K562 (cell line): ENCODE results near the gene PARD3B. TPM values are rescaled to one million over a fixed set of nuclear protein-coding genes. Genes with fewer than 3 reads are reported as not detected.

Source experiments
- ATAC-seq: fragments of 200-7000 bp; cut with Tn5 transposase; 3 replicates; pipeline ENCODE4 v1.9.1; 2020; ENCODE audit warnings: moderate library complexity
- BruUV-seq: library from RNA; stranded (reverse); fragments of 400-500 nt; replicated peaks from 2 replicates; lab custom pipeline; 2021; lab: Mats Ljungman, UMichigan
- CTCF ChIA-PET: fragments of 300-600 bp; formaldehyde crosslinking; extraction: SDS; loops from one replicate; lab custom pipeline; 2021; ENCODE audit warnings: low intra/inter-chr PET ratio; lab: Yijun Ruan, JAX
- POLR2A ChIA-PET: fragments of 300-600, 350-650 bp; sonication (Branson Sonifier 250); formaldehyde crosslinking; extraction: SDS; loops from one replicate; lab custom pipeline; 2021; ENCODE audit warnings: antibody characterized with exemption, inconsistent platforms; lab: Yijun Ruan, JAX
- DNase-seq, 4 experiments: peaks; one replicate each; pipeline versions ENCODE4 v3.0.0 to v3.0.0-alpha.2; 2011 to 2018; ENCODE audit warnings: low spot score in 3 of 4, mixed read lengths in 3 of 4; ENCODE audit errors: extremely low read depth in 1 of 4
- FAIRE-seq: peaks from 2 replicates; lab custom pipeline; 2011; peaks lifted over from hg19 to GRCh38; lab: Jason Lieb, UNC
- H2AFZ ChIP-seq: 2 replicates; pipeline ENCODE4 v1.6.0; 2011; ENCODE audit warnings: low read depth, low read length, control low read depth, inconsistent platforms
- H3K27ac ChIP-seq: fragments of 200-600 bp; 3 replicates; pipeline ENCODE4 v1.8.0; 2011; ENCODE audit warnings: low read depth, mild to moderate bottlenecking, control low read depth, inconsistent platforms, low read length, moderate library complexity, mixed read lengths; ENCODE audit errors: extremely low read depth
- H3K27me3 ChIP-seq, 2 experiments: fragments of 300-600 bp in 1 of 2; 2 replicates in 1 of 2; 3 replicates in 1 of 2; pipeline versions ENCODE4 v1.6.0 to v1.8.0; 2011; ENCODE audit warnings: inconsistent platforms in 2 of 2, low read length in 2 of 2, mild to moderate bottlenecking in 1 of 2, mixed read lengths in 1 of 2, moderate library complexity in 1 of 2; ENCODE audit not compliant: control insufficient read depth in 2 of 2, insufficient read depth in 2 of 2
- H3K36me3 ChIP-seq: fragments of 300-600 bp; 3 replicates; pipeline ENCODE4 v1.8.0; 2011; ENCODE audit warnings: mild to moderate bottlenecking, low read length, inconsistent platforms; ENCODE audit not compliant: control insufficient read depth, insufficient read depth
- H3K4me1 ChIP-seq, 2 experiments: fragments of 200-600 bp in 1 of 2; replicated peaks in 1 of 2; 2 replicates in 1 of 2; 3 replicates in 1 of 2; pipeline versions ENCODE4 v1.5.1 to v1.8.0; 2011; ENCODE audit warnings: inconsistent platforms in 2 of 2, low read length in 2 of 2, mild to moderate bottlenecking in 1 of 2, mixed read lengths in 1 of 2, moderate library complexity in 1 of 2; ENCODE audit not compliant: control insufficient read depth in 2 of 2, insufficient read depth in 2 of 2
- H3K4me2 ChIP-seq: 2 replicates; pipeline ENCODE4 v1.6.1; 2011; ENCODE audit warnings: low read length, control low read depth, inconsistent platforms, mixed read lengths; ENCODE audit not compliant: insufficient read depth
- H3K4me3 ChIP-seq: fragments of 200-600 bp; sonication (generic), shearing (Covaris generic); 2 replicates; pipeline ENCODE4 v1.5.1; 2016; ENCODE audit warnings: control low read depth, inconsistent platforms
- H3K79me2 ChIP-seq: fragments of 200-600 bp; 3 replicates; pipeline ENCODE4 v1.8.0; 2011; ENCODE audit warnings: low read length, inconsistent platforms; ENCODE audit not compliant: control insufficient read depth, insufficient read depth
- H3K9ac ChIP-seq, 2 experiments: 2 replicates each; pipeline versions ENCODE4 v1.6.0 to v1.6.1; 2011; ENCODE audit warnings: low read depth in 2 of 2, low read length in 2 of 2, control low read depth in 1 of 2, inconsistent platforms in 1 of 2, mild to moderate bottlenecking in 1 of 2, mixed read lengths in 1 of 2; ENCODE audit not compliant: insufficient read depth in 1 of 2
- H3K9me1 ChIP-seq: one replicate; pipeline ENCODE4 v1.6.0; 2011; ENCODE audit warnings: inconsistent platforms, mild to moderate bottlenecking, low read length, moderate library complexity; ENCODE audit not compliant: control insufficient read depth, insufficient read depth
- H3K9me3 ChIP-seq: replicated peaks from 2 replicates; pipeline ENCODE4 v1.5.1; 2011; ENCODE audit warnings: low read depth, low read length, inconsistent platforms; ENCODE audit not compliant: control insufficient read depth, insufficient read depth
- H4K20me1 ChIP-seq: replicated peaks from 2 replicates; pipeline ENCODE4 v1.6.1; 2011; ENCODE audit warnings: low read length, inconsistent platforms, mixed read lengths; ENCODE audit not compliant: control insufficient read depth, insufficient read depth
- ATF6 ChIP-seq: sonication (generic); formaldehyde crosslinking; IDR thresholded peaks from 2 replicates; pipeline ENCODE4 v1.4.0; 2020; ENCODE audit warnings: mild to moderate bottlenecking, missing genetic modification reagents
- BACH1 ChIP-seq: fragments of 200-800 bp; sonication (Bioruptor generic); IDR thresholded peaks from 2 replicates; pipeline ENCODE4 v1.6.1; 2016; ENCODE audit warnings: missing genetic modification characterization, missing compliant biosample characterization
- CCNT2 ChIP-seq: IDR thresholded peaks from 2 replicates; pipeline ENCODE4 v1.6.1; 2011; ENCODE audit warnings: borderline replicate concordance, low read depth, mild to moderate bottlenecking, moderate library complexity, mixed read lengths, low read length; ENCODE audit not compliant: insufficient read length; ENCODE audit errors: extremely low read depth
- E2F8 ChIP-seq: fragments of 450-650 bp; IDR thresholded peaks from 2 replicates; pipeline ENCODE4 v1.7.1; 2018; ENCODE audit warnings: mild to moderate bottlenecking, low read depth; ENCODE audit not compliant: partially characterized antibody
- E4F1 ChIP-seq: fragments of 250-450 bp; sonication (Bioruptor Pico); IDR thresholded peaks from 2 replicates; pipeline ENCODE4 v1.5.0; 2021; ENCODE audit warnings: mild to moderate bottlenecking, borderline replicate concordance
- EWSR1 ChIP-seq: fragments of 450-650 bp; IDR thresholded peaks from 2 replicates; pipeline ENCODE4 v1.6.1; 2018; ENCODE audit warnings: borderline replicate concordance, mild to moderate bottlenecking, low read depth, moderate library complexity; ENCODE audit not compliant: partially characterized antibody
- SNRNP70 ChIP-seq: fragments of 200-400 bp; formaldehyde crosslinking; optimal IDR thresholded peaks from 2 replicates; pipeline ENCODE3; 2017; ENCODE audit warnings: low read depth, low read length
- ZNF133 ChIP-seq: fragments of 250-450 bp; sonication (Bioruptor Pico); IDR thresholded peaks from 2 replicates; pipeline ENCODE4 v1.4.0; 2020; ENCODE audit warnings: mild to moderate bottlenecking
- ZNF277 ChIP-seq: fragments of 250-450 bp; sonication (Bioruptor Pico); IDR thresholded peaks from 2 replicates; pipeline ENCODE4 v1.8.0; 2022; ENCODE audit warnings: inconsistent platforms, mild to moderate bottlenecking, moderate library complexity, borderline replicate concordance
- WGBS: fragments of 100-300 bp; shearing (Covaris generic); methylation state at CpG from one replicate; pipeline ENCODE4 v1.1.6; 2016; ENCODE audit warnings: low coverage, mixed read lengths; ENCODE audit not compliant: insufficient coverage; ENCODE audit errors: missing lambda C conversion rate; 5-methylcytosine and 5-hydroxymethylcytosine counted together
- in situ Hi-C: fragments of 300-500 bp; cut with MboI; formaldehyde crosslinking; loops from 4 replicates; pipeline ENCODE4 v1.15.0; 2018; ENCODE audit warnings: inconsistent platforms, mixed read lengths
- intact Hi-C: fragments of 100-400 bp; cut with micrococcal nuclease; formaldehyde crosslinking; loops from 2 replicates; pipeline ENCODE4 v1.14.2; 2022
- polyA plus RNA-seq, 8 experiments: library from polyadenylated mRNA; depleted of rRNA in 4 of 8; stranded (reverse) in 5 of 8; unstranded in 3 of 8; fragments of >200 nt; fragmentation: Nextera tagmentation in 2 of 8; fragmentation: Illumina TruSeq in 1 of 8; extraction: Ambion mirVana in 2 of 8; extraction: Trizol in 1 of 8; gene quantifications; 2 replicates each; pipeline versions ENCODE4 v1.2.1 to v1.2.3, GENCODE V29; 2011 to 2014; ENCODE audit warnings: inconsistent platforms in 1 of 8, missing spikeins in 1 of 8
- total RNA-seq, 7 experiments: library from RNA; depleted of rRNA in 6 of 7; stranded (reverse); fragments of >200 nt in 6 of 7; fragmentation: Illumina TruSeq in 2 of 7; extraction: Trizol in 2 of 7; gene quantifications; 2 replicates each; pipeline versions ENCODE4 v1.2.1 to v1.2.3, GENCODE V29; 2011 to 2021; ENCODE audit warnings: low replicate concordance in 1 of 7
- TF ChIP-seq, protein P1 (sequence below): fragments of 200-800 bp; sonication (Bioruptor generic); IDR thresholded peaks from 2 replicates; pipeline ENCODE4 v1.6.1; 2017; ENCODE audit warnings: missing genetic modification characterization, missing compliant biosample characterization

Gene PARD3B
- total and polyA plus RNA-seq, 9 of the 15 experiments (the other 6 are each of a cell fraction or from before 2014, with no cell fraction given): 0.15 to 3.0 (median 1.1) TPM

GRCh38 chr2:205424326-205424725 is 879.1 kb downstream of the PARD3B start:
- Histone ChIP-seq H3K27me3 (no peaks in the 10 kb centered on the region), H3K27ac (no peak overlapping the region), H3K4me1 (no peaks in the 10 kb centered on the region), H3K36me3 (no peaks in the 10 kb centered on the region), H3K9me1 (no peaks in the 10 kb centered on the region), H3K4me2 (no peak overlapping the region), H3K79me2 (no peaks in the 10 kb centered on the region), H3K9ac (no peak overlapping the region), H2AFZ (no peak overlapping the region), H3K4me3 (no peak overlapping the region), H3K9me3 (no peaks in the 10 kb centered on the region), H4K20me1 (no peaks in the 10 kb centered on the region)
- intact Hi-C loops: no loop called here
- CTCF ChIA-PET: no interaction called here
- BruUV-seq: no TSS peak
- POLR2A ChIA-PET: no interaction called here
- no peak for ATAC-seq
- WGBS: 0% methylated on average over 4 of the region's 4 CpGs
- in situ Hi-C loops: no loop called here
- FAIRE-seq: no peak
- no peak for DNase-seq
- no peak for TF ChIP-seq EWSR1
- no peak for TF ChIP-seq ZNF277 (CRISPR knock-in tag)
- no peak for TF ChIP-seq ZNF133 (CRISPR knock-in tag)
- no peak for TF ChIP-seq ATF6 (CRISPR knock-in tag)
- TF ChIP-seq E2F8: no peak
- TF ChIP-seq BACH1 (tag): no peak
- TF ChIP-seq E4F1 (CRISPR knock-in tag): no peak
- TF ChIP-seq, protein P1, sequence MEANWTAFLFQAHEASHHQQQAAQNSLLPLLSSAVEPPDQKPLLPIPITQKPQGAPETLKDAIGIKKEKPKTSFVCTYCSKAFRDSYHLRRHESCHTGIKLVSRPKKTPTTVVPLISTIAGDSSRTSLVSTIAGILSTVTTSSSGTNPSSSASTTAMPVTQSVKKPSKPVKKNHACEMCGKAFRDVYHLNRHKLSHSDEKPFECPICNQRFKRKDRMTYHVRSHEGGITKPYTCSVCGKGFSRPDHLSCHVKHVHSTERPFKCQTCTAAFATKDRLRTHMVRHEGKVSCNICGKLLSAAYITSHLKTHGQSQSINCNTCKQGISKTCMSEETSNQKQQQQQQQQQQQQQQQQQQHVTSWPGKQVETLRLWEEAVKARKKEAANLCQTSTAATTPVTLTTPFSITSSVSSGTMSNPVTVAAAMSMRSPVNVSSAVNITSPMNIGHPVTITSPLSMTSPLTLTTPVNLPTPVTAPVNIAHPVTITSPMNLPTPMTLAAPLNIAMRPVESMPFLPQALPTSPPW: no peak
- no peak for TF ChIP-seq CCNT2
- no peak for TF ChIP-seq SNRNP70
